Measurements from ENCODE around the gene PYGO2.
A peak's percentile ranks its signal among the peaks of the same experiment; 100 is the strongest.

The PYGO2 gene, protein sequence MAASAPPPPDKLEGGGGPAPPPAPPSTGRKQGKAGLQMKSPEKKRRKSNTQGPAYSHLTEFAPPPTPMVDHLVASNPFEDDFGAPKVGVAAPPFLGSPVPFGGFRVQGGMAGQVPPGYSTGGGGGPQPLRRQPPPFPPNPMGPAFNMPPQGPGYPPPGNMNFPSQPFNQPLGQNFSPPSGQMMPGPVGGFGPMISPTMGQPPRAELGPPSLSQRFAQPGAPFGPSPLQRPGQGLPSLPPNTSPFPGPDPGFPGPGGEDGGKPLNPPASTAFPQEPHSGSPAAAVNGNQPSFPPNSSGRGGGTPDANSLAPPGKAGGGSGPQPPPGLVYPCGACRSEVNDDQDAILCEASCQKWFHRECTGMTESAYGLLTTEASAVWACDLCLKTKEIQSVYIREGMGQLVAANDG

DNA sequence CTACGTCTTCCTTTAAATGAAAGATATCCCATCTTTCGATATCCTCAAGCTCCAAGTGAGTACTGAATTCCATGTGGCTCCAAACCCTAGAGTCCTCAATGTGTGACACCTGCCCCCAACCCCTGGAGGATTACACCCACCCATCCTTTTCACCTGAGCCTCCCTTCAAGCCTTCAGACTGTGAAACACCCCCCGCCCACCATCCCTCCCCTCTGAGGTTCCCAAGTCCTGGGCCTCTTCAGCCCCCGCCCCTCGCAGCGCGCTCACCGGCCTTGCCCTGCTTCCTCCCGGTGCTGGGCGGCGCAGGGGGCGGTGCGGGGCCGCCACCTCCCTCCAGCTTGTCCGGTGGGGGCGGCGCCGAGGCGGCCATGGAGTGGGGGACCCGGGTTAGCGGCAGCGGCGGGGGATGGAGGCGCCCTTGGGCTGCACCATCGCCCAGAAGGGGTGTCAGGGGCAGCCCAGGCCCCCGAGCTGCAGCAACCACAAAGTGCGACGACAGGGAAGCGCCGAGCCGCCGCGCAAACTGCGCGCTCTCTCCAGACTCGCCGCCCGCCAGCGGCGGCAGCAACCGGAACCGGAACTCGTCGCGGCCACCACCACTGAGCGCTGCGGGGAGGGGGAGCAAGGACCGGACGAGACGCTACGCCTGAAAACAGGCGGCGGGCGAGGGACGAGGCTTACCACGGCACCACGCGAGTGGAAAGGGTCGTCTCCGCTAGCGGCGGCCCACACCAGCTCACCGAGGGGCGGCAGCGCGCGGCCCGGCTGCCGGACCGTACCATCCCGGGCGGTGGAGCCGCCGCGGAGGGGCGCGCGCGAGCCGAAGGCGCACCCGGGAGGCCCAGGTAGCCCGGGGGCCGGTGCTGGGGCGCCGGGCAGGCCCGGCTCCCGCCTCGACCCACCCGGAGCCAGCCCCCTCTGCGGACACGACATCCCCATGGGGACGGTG is at the start of gene PYGO2:
Gene PYGO2 (minus strand): TSS at position 576 of the 949 bp plus-strand sequence. CDS start 206 bp downstream, at position 370.
- Histone ChIP-seq H3K36me3 (ENCODE audit: control insufficient read depth in 2 of 2, insufficient read depth in 2 of 2, low read length in 2 of 2) (peaks cover 33 to 35% of the 10 kb centered on the region in 2 donors), H3K27ac (ENCODE audit: low read length) (peak within 1 kb of the TSS; percentile 94), H3K4me1 (ENCODE audit: control insufficient read depth, insufficient read depth, low read length) (peaks cover 41% of the 10 kb centered on the region), H3K9me3 (ENCODE audit: control insufficient read depth in 2 of 2, low read length in 2 of 2) (no peaks in the 10 kb centered on the region), H3K27me3 (ENCODE audit: control insufficient read depth in 1 of 2, insufficient read depth in 2 of 2, low read length in 2 of 2) (no peaks in the 10 kb centered on the region), H3K9ac (ENCODE audit: low read length in 2 of 2) (peak within 1 kb of the TSS; percentile 93 to 94), H3K4me3 (ENCODE audit: low read length in 2 of 2) (peak within 1 kb of the TSS; percentile 31 to 85)

DNA sequence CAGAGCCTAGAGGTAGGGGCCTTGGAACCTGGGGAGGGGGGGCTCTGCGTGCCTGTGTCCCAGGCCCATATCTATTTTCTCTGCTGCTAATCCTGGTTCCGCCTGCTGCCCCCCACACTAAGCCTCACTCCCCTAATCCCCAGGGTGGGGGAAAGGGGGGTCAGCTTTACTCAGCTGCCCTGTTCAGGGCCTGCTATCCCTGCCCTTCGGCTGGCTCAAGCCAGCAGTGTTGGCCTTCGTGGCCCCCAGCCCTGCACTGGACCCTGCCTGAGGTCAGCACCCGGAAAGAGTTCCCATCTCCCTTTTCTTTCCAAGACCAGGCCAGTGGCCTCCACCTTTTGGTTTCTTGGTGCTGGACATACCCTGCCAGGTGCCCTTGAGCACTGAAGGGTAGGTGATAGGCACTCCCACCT is 49.4 kb upstream of the PYGO2 start:
- no peak overlapping the region for H3K4me3 ChIP-seq (ENCODE audit: low read length in 2 of 2)
- no peak overlapping the region for H3K9ac ChIP-seq (ENCODE audit: low read length in 2 of 2)

DNA sequence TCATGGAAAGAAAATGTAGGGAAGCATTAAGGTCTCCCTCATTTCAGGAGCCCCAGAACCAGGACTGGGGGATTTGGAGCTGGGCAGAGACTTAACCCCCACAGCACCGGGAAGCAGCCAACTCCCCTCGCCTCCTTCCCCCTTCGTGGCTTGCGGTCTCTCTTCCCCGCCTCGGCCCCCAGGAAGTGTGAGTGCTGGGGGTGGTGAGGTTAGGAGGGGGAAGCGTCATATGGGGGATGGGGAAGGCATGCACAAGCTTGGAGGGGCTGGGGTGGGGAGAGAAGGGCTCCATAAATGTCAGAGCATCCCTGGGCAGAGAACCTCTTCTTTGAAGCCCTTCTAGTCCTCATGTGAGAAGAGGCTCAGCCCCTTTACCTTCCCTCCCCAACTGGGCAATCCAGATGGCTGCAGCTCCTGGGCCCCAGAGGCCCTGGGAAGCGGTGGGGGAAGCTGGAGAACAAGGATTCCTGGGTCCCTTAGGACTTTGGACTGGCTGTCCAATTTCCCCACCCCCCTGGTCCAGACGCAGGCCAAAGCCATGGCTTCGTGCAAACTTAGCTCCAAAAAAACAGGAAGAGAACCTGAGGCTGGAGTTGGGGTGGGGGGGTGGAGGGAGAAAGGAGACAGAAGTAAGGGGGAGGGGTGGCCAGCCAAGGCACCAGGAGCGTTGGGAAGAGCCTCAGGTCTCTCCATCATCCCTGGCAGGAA is 48.8 kb upstream of the PYGO2 start:
- Histone ChIP-seq H3K4me3 (ENCODE audit: low read length in 2 of 2) (no peak overlapping the region), H3K27ac (ENCODE audit: low read length) (peak overlapping the region; percentile 55), H3K4me1 (ENCODE audit: control insufficient read depth, insufficient read depth, low read length) (peaks cover 56% of the 10 kb centered on the region), H3K36me3 (ENCODE audit: control insufficient read depth in 2 of 2, insufficient read depth in 2 of 2, low read length in 2 of 2) (no peaks in the 10 kb centered on the region), H3K9me3 (ENCODE audit: control insufficient read depth in 2 of 2, low read length in 2 of 2) (no peaks in the 10 kb centered on the region), H3K9ac (ENCODE audit: low read length in 2 of 2) (no peak overlapping the region), H3K27me3 (ENCODE audit: control insufficient read depth in 1 of 2, insufficient read depth in 2 of 2, low read length in 2 of 2) (no peaks in the 10 kb centered on the region)

More for the DNA sequence above, 49.4 kb upstream of the PYGO2 start:
- H3K27ac ChIP-seq (ENCODE audit: low read length), result peak overlapping the region; percentile 55
- no peaks in the 10 kb centered on the region for H3K27me3 ChIP-seq (ENCODE audit: control insufficient read depth in 1 of 2, insufficient read depth in 2 of 2, low read length in 2 of 2)
- H3K36me3 ChIP-seq (ENCODE audit: control insufficient read depth in 2 of 2, insufficient read depth in 2 of 2, low read length in 2 of 2), result no peaks in the 10 kb centered on the region
- H3K9me3 ChIP-seq (ENCODE audit: control insufficient read depth in 2 of 2, low read length in 2 of 2), result no peaks in the 10 kb centered on the region
- H3K4me1 ChIP-seq (ENCODE audit: control insufficient read depth, insufficient read depth, low read length), result peaks cover 49% of the 10 kb centered on the region

DNA sequence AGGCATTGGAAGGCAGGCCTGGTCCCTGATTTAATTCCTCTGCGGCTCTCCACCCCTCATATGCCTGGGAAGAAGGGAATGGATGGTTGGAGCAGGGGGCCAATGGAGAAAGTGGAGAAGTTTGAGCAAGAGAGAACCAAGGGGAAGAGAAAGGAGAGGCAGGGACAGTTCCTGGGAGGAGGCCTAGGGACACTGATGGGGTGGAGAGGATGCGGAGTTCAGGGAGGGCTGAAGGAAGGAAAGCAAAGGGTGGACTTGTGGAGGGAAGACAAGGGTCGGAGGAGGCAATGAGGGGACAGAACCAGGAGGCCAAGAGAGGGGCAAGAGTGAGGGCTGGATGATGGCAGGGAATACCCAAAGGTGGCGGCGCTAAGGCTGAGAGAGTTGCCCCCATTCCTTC is 48.2 kb upstream of the PYGO2 start:
- H3K4me3 ChIP-seq (ENCODE audit: low read length in 2 of 2), result no peak overlapping the region
- H3K9ac ChIP-seq (ENCODE audit: low read length in 2 of 2), result no peak overlapping the region
- H3K4me1 ChIP-seq (ENCODE audit: control insufficient read depth, insufficient read depth, low read length), result peaks cover 61% of the 10 kb centered on the region
- no peaks in the 10 kb centered on the region for H3K36me3 ChIP-seq (ENCODE audit: control insufficient read depth in 2 of 2, insufficient read depth in 2 of 2, low read length in 2 of 2)
- H3K9me3 ChIP-seq (ENCODE audit: control insufficient read depth in 2 of 2, low read length in 2 of 2), result no peaks in the 10 kb centered on the region
- no peak overlapping the region for H3K27ac ChIP-seq (ENCODE audit: low read length)
- H3K27me3 ChIP-seq (ENCODE audit: control insufficient read depth in 1 of 2, insufficient read depth in 2 of 2, low read length in 2 of 2), result no peaks in the 10 kb centered on the region

- Histone ChIP-seq H3K27ac (ENCODE audit: low read length) (no peak overlapping the region), H3K9ac (ENCODE audit: low read length in 2 of 2) (no peak overlapping the region), H3K4me3 (ENCODE audit: low read length in 2 of 2) (no peak overlapping the region), H3K4me1 (ENCODE audit: control insufficient read depth, insufficient read depth, low read length) (peaks cover 66% of the 10 kb centered on the region), H3K27me3 (ENCODE audit: control insufficient read depth in 1 of 2, insufficient read depth in 2 of 2, low read length in 2 of 2) (no peaks in the 10 kb centered on the region), H3K9me3 (ENCODE audit: control insufficient read depth in 2 of 2, low read length in 2 of 2) (no peaks in the 10 kb centered on the region), H3K36me3 (ENCODE audit: control insufficient read depth in 2 of 2, insufficient read depth in 2 of 2, low read length in 2 of 2) (no peaks in the 10 kb centered on the region)
Measured at GRCh38 chr1:155009221-155009711, 47.7 kb upstream of the PYGO2 start.

GRCh38 chr1:155008015-155008941 is 46.7 kb upstream of the PYGO2 start:
- Histone ChIP-seq H3K9me3 (ENCODE audit: control insufficient read depth in 2 of 2, low read length in 2 of 2) (no peaks in the 10 kb centered on the region), H3K4me1 (ENCODE audit: control insufficient read depth, insufficient read depth, low read length) (peaks cover 70% of the 10 kb centered on the region), H3K27me3 (ENCODE audit: control insufficient read depth in 1 of 2, insufficient read depth in 2 of 2, low read length in 2 of 2) (no peaks in the 10 kb centered on the region), H3K4me3 (ENCODE audit: low read length in 2 of 2) (no peak overlapping the region), H3K9ac (ENCODE audit: low read length in 2 of 2) (peak overlapping the region; percentile 21 to 48), H3K27ac (ENCODE audit: low read length) (peak overlapping the region; percentile 94), H3K36me3 (ENCODE audit: control insufficient read depth in 2 of 2, insufficient read depth in 2 of 2, low read length in 2 of 2) (no peaks in the 10 kb centered on the region)

GRCh38 chr1:155007251-155007828 is 45.8 kb upstream of the PYGO2 start:
- Histone ChIP-seq H3K27me3 (ENCODE audit: control insufficient read depth in 1 of 2, insufficient read depth in 2 of 2, low read length in 2 of 2) (no peaks in the 10 kb centered on the region), H3K36me3 (ENCODE audit: control insufficient read depth in 2 of 2, insufficient read depth in 2 of 2, low read length in 2 of 2) (no peaks in the 10 kb centered on the region), H3K9me3 (ENCODE audit: control insufficient read depth in 2 of 2, low read length in 2 of 2) (no peaks in the 10 kb centered on the region), H3K4me1 (ENCODE audit: control insufficient read depth, insufficient read depth, low read length) (peaks cover 63% of the 10 kb centered on the region), H3K9ac (ENCODE audit: low read length in 2 of 2) (peak overlapping the region; percentile 48 to 55), H3K4me3 (ENCODE audit: low read length in 2 of 2) (peak overlapping the region in 1 of 2 donors; percentile 44), H3K27ac (ENCODE audit: low read length) (peak overlapping the region; percentile 94)

GRCh38 chr1:155006601-155007101 is 45.1 kb upstream of the PYGO2 start:
- Histone ChIP-seq H3K4me1 (ENCODE audit: control insufficient read depth, insufficient read depth, low read length) (peaks cover 56% of the 10 kb centered on the region), H3K9ac (ENCODE audit: low read length in 2 of 2) (peak overlapping the region in 1 of 2 donors; percentile 5), H3K4me3 (ENCODE audit: low read length in 2 of 2) (no peak overlapping the region)

More at GRCh38 chr1:155006601-155007101, 45.1 kb upstream of the PYGO2 start:
- peak overlapping the region; percentile 94 for H3K27ac ChIP-seq (ENCODE audit: low read length)
- no peaks in the 10 kb centered on the region for H3K9me3 ChIP-seq (ENCODE audit: control insufficient read depth in 2 of 2, low read length in 2 of 2)
- no peaks in the 10 kb centered on the region for H3K36me3 ChIP-seq (ENCODE audit: control insufficient read depth in 2 of 2, insufficient read depth in 2 of 2, low read length in 2 of 2)
- no peaks in the 10 kb centered on the region for H3K27me3 ChIP-seq (ENCODE audit: control insufficient read depth in 1 of 2, insufficient read depth in 2 of 2, low read length in 2 of 2)
